Nephron (organoid): ENCODE data around the gene PRKG1.
"Not testable (repeated sequence)": the region's sequence is repeated elsewhere in the genome, so short reads cannot be mapped to it uniquely, and the experiment has no call there.

Experiments
- H3K27ac Mint-ChIP-seq, 3 experiments: 2 replicates each; pipeline ENCODE4 v1.8.0; 2020; ENCODE audit warnings: mixed read lengths in 3 of 3, mild to moderate bottlenecking in 2 of 3, moderate library complexity in 1 of 3
- H3K27me3 Mint-ChIP-seq: 2 replicates; pipeline ENCODE4 v1.8.0; 2021; ENCODE audit warnings: low read depth, mild to moderate bottlenecking, moderate library complexity, mixed read lengths
- H3K36me3 Mint-ChIP-seq: 2 replicates; pipeline ENCODE4 v1.8.0; 2020; ENCODE audit warnings: low read depth, mixed read lengths
- H3K4me1 Mint-ChIP-seq: 2 replicates; pipeline ENCODE4 v1.8.0; 2020; ENCODE audit warnings: mixed read lengths
- H3K4me3 Mint-ChIP-seq, 3 experiments: 2 replicates each; pipeline ENCODE4 v1.8.0; 2020; ENCODE audit warnings: mild to moderate bottlenecking in 3 of 3, mixed read lengths in 3 of 3, moderate library complexity in 2 of 3
- H3K9me3 Mint-ChIP-seq: 2 replicates; pipeline ENCODE4 v1.8.0; 2020; ENCODE audit warnings: mixed read lengths
- CTCF ChIP-seq, 3 experiments: fragments of 200-600 bp; sonication (generic); IDR thresholded peaks; one replicate each; pipeline ENCODE4 v1.5.0; 2021; ENCODE audit warnings: antibody characterized with exemption in 3 of 3; ENCODE audit not compliant: unreplicated experiment in 3 of 3

PRKG1 gene

DNA sequence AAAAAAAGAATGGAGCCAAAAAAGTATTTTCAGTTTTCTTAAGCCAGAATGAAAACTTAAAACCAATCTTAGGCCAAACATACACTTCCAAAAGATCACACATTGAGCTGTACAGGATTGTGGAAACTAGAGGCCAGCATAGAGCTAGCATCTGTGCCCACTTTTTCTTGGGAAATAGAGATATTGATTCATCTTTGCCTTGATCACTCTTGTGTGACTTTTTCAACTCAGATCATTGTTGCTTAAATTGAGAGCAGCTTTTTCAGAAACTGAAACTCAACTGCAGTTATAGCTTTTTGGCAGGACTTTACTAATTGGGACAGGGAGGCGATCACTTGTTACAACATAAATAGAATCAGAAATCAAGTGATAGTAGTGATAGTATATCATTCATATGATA is 132.2 kb downstream of the PRKG1 start:
- H3K4me1 Mint-ChIP-seq = peaks cover 5% of the 10 kb centered on the region
- no peak for TF ChIP-seq CTCF (IDR thresholded peaks at IDR 0.05; ENCODE audit: unreplicated experiment in 3 of 3)
- H3K4me3 Mint-ChIP-seq = no peak overlapping the region
- peaks cover 4% of the 10 kb centered on the region for H3K9me3 Mint-ChIP-seq
- no peaks in the 10 kb centered on the region for H3K36me3 Mint-ChIP-seq
- no peaks in the 10 kb centered on the region for H3K27me3 Mint-ChIP-seq
- peak overlapping the region in 1 of 3 experiments; percentile 12 for H3K27ac Mint-ChIP-seq

DNA sequence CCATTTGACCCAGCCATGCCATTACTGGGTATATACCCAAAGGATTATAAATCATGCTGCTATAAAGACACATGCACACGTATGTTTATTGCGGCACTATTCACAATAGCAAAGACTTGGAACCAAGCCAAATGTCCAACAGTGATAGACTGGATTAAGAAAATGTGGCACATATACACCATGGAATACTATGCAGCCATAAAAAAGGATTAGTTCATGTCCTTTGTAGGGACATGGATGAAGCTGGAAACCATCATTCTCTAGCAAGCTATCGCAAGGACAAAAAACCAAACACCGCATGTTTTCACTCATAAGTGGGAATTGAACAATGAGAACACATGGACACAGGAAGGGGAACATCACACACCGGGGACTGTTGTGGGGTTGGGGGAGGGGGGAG is 138.7 kb downstream of the PRKG1 start:
- peaks cover 21% of the 10 kb centered on the region for H3K4me1 Mint-ChIP-seq
- not testable (repeated sequence) for H3K9me3 Mint-ChIP-seq, H3K27me3 Mint-ChIP-seq, H3K4me3 Mint-ChIP-seq, H3K27ac Mint-ChIP-seq, H3K36me3 Mint-ChIP-seq

- peak overlapping the region in 2 of 3 experiments; percentile 2 to 28 for H3K4me3 Mint-ChIP-seq
- H3K27ac Mint-ChIP-seq = peak overlapping the region; percentile 15 to 82 (median 67)
- no peaks in the 10 kb centered on the region for H3K36me3 Mint-ChIP-seq
- peaks cover 4% of the 10 kb centered on the region for H3K9me3 Mint-ChIP-seq
- no peak for TF ChIP-seq CTCF (IDR thresholded peaks at IDR 0.05; ENCODE audit: unreplicated experiment in 3 of 3)
- no peaks in the 10 kb centered on the region for H3K27me3 Mint-ChIP-seq
- H3K4me1 Mint-ChIP-seq = peaks cover 21% of the 10 kb centered on the region
These were observed 140.2 kb downstream of the PRKG1 start for GRCh38 chr10:51214207-51215196.

- no peak for TF ChIP-seq CTCF (IDR thresholded peaks at IDR 0.05; ENCODE audit: unreplicated experiment in 3 of 3)
- no peaks in the 10 kb centered on the region for H3K9me3 Mint-ChIP-seq
- peak overlapping the region in 1 of 3 experiments; percentile 15 for H3K27ac Mint-ChIP-seq
- H3K4me1 Mint-ChIP-seq = peaks cover 21% of the 10 kb centered on the region
- H3K4me3 Mint-ChIP-seq = no peak overlapping the region
- H3K36me3 Mint-ChIP-seq = no peaks in the 10 kb centered on the region
- H3K27me3 Mint-ChIP-seq = no peaks in the 10 kb centered on the region
These were observed 141.9 kb downstream of the PRKG1 start for GRCh38 chr10:51215951-51216834.

GRCh38 chr10:51217505-51217904 is 143.2 kb downstream of the PRKG1 start:
- Mint-ChIP-seq H3K4me1 (peaks cover 21% of the 10 kb centered on the region), H3K27me3 (no peaks in the 10 kb centered on the region), H3K36me3 (no peaks in the 10 kb centered on the region), H3K9me3 (no peaks in the 10 kb centered on the region), H3K27ac (no peak overlapping the region), H3K4me3 (no peak overlapping the region)
- TF ChIP-seq CTCF (IDR thresholded peaks at IDR 0.05; ENCODE audit: unreplicated experiment in 3 of 3) = no peak

- no peaks in the 10 kb centered on the region for H3K9me3 Mint-ChIP-seq
- no peaks in the 10 kb centered on the region for H3K27me3 Mint-ChIP-seq
- H3K4me3 Mint-ChIP-seq = no peak overlapping the region
- no peak for TF ChIP-seq CTCF (IDR thresholded peaks at IDR 0.05; ENCODE audit: unreplicated experiment in 3 of 3)
- H3K36me3 Mint-ChIP-seq = no peaks in the 10 kb centered on the region
- peaks cover 34% of the 10 kb centered on the region for H3K4me1 Mint-ChIP-seq
- H3K27ac Mint-ChIP-seq = peak overlapping the region; percentile 37 to 76 (median 65)
These were observed 150.4 kb downstream of the PRKG1 start for GRCh38 chr10:51224671-51225161.
